GM18499 (cell line): ENCODE measurements around the gene NRCAM.

Source experiments
- ATAC-seq: cut with Tn5 transposase; IDR thresholded peaks from one replicate; pipeline ENCODE4 v1.9.1; 2021; ENCODE audit warnings: moderate number of reproducible peaks; ENCODE audit not compliant: insufficient read depth, unreplicated experiment

Gene NRCAM

GRCh38 chr7:108144931-108145330 is 311.3 kb downstream of the NRCAM start:
- no peak for ATAC-seq

- no peak for ATAC-seq
These were observed 312.4 kb downstream of the NRCAM start for GRCh38 chr7:108143658-108144420.

- no peak for ATAC-seq
These were observed 313.5 kb downstream of the NRCAM start for GRCh38 chr7:108142675-108143259.

GRCh38 chr7:108142180-108142579 is 314.1 kb downstream of the NRCAM start:
- ATAC-seq = no peak

GRCh38 chr7:108140671-108141070 is 315.6 kb downstream of the NRCAM start:
- no peak for ATAC-seq

- no peak for ATAC-seq
These were observed 317.3 kb downstream of the NRCAM start for GRCh38 chr7:108138911-108139310.

GRCh38 chr7:108137993-108138392 is 318.2 kb downstream of the NRCAM start:
- ATAC-seq = no peak

GRCh38 chr7:108137040-108137439 is 319.2 kb downstream of the NRCAM start:
- ATAC-seq = no peak

GRCh38 chr7:108136191-108136688 is 320.0 kb downstream of the NRCAM start:
- ATAC-seq = no peak

- ATAC-seq = peak; percentile 97
These were observed 320.6 kb downstream of the NRCAM start for GRCh38 chr7:108135446-108136190.

- no peak for ATAC-seq
These were observed 321.8 kb downstream of the NRCAM start for GRCh38 chr7:108134486-108134885.

- no peak for ATAC-seq
These were observed 323.5 kb downstream of the NRCAM start for GRCh38 chr7:108132551-108133265.

GRCh38 chr7:108130261-108130660 is 326.0 kb downstream of the NRCAM start, which contains the start of gene LAMB4:
Gene LAMB4 (minus strand): TSS chr7:108130361. CDS start chr7:108123164, 7,197 bp downstream.
- no peak for ATAC-seq

- ATAC-seq = no peak
These were observed 326.9 kb downstream of the NRCAM start for GRCh38 chr7:108129018-108129965.

- ATAC-seq = no peak
These were observed 327.7 kb downstream of the NRCAM start for GRCh38 chr7:108128514-108128913.

GRCh38 chr7:108127461-108127860 is 328.8 kb downstream of the NRCAM start:
- no peak for ATAC-seq

GRCh38 chr7:108124820-108125219 is 331.4 kb downstream of the NRCAM start:
- no peak for ATAC-seq

- no peak for ATAC-seq
These were observed 334.1 kb downstream of the NRCAM start for GRCh38 chr7:108122181-108122580.

- ATAC-seq = no peak
These were observed 335.3 kb downstream of the NRCAM start for GRCh38 chr7:108120933-108121332.
